D721Med (cell line): ENCODE results near the gene PRR23E.

ENCODE experiments used
- DNase-seq: peaks from one replicate; pipeline ENCODE4 v3.0.0; 2011; ENCODE audit warnings: low spot score; ENCODE audit not compliant: insufficient read length
- FAIRE-seq: peaks from 2 replicates; lab custom pipeline; 2011; peaks lifted over from hg19 to GRCh38; lab: Jason Lieb, UNC
- CTCF ChIP-seq: IDR thresholded peaks from 2 replicates; pipeline ENCODE4 v1.5.1; 2012; ENCODE audit warnings: mild to moderate bottlenecking, control low read depth; ENCODE audit not compliant: insufficient read depth; ENCODE audit errors: missing control alignments

PRR23E gene

GRCh38 chr3:127209840-127210653 is 17.1 kb downstream of the PRR23E start:
- FAIRE-seq: no peak
- no peak for TF ChIP-seq CTCF

GRCh38 chr3:127210654-127210943 is 17.7 kb downstream of the PRR23E start:
- no peak for TF ChIP-seq CTCF
- DNase-seq (no peak), FAIRE-seq (no peak)

More at GRCh38 chr3:127209840-127210653, 17.1 kb downstream of the PRR23E start:
- DNase-seq: no peak

- DNase-seq: no peak
- no peak for TF ChIP-seq CTCF
- no peak for FAIRE-seq
These were observed 18.5 kb downstream of the PRR23E start for GRCh38 chr3:127211118-127212060.

- no peak for TF ChIP-seq CTCF
- no peak for FAIRE-seq
- DNase-seq: no peak
These were observed 19.3 kb downstream of the PRR23E start for GRCh38 chr3:127212231-127212630.

- no peak for DNase-seq
- TF ChIP-seq CTCF: no peak
- no peak for FAIRE-seq
These were observed 19.8 kb downstream of the PRR23E start for GRCh38 chr3:127212711-127213110.

GRCh38 chr3:127213381-127213918 is 20.5 kb downstream of the PRR23E start:
- no peak for FAIRE-seq
- DNase-seq: no peak
- no peak for TF ChIP-seq CTCF
